ENCODE data around the gene SEZ6. TPM values are rescaled to one million over a fixed set of nuclear protein-coding genes. Genes with fewer than 3 reads are reported as not detected.

SEZ6 gene
- total RNA-seq, 1 donor from 2014 or later: 6.9 TPM

DNA sequence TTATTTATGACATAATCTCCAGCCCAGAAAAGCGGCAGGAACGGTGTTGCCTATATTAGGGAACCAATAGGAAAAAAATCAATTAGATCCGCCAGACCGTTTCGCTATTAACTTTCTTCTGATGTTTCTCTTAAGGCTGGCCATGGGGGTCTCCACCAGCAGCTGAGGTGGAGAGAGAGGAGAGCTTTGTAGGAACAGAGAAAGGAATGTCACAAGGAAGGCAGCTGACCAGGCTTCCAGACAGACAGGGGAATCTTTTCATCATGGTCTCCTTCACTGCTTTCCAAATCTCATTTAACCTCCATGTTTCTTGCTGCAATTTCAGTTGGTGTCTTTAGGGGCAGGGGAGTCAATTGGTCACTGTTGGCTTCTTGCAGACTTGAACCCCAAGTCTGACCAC, 8.9 kb upstream of the SEZ6 start:
- no peak for DNase-seq (ENCODE audit: extremely low spot score, unreplicated experiment)
- Mint-ChIP-seq H3K4me1 (ENCODE audit: unreplicated experiment) (peaks cover 16% of the 10 kb centered on the region), H3K27me3 (peaks cover 93% of the 10 kb centered on the region), H3K27ac (no peak overlapping the region), H3K9me3 (no peaks in the 10 kb centered on the region), H3K4me3 (no peak overlapping the region), H3K36me3 (no peaks in the 10 kb centered on the region)
- TF ChIP-seq, protein P1, sequence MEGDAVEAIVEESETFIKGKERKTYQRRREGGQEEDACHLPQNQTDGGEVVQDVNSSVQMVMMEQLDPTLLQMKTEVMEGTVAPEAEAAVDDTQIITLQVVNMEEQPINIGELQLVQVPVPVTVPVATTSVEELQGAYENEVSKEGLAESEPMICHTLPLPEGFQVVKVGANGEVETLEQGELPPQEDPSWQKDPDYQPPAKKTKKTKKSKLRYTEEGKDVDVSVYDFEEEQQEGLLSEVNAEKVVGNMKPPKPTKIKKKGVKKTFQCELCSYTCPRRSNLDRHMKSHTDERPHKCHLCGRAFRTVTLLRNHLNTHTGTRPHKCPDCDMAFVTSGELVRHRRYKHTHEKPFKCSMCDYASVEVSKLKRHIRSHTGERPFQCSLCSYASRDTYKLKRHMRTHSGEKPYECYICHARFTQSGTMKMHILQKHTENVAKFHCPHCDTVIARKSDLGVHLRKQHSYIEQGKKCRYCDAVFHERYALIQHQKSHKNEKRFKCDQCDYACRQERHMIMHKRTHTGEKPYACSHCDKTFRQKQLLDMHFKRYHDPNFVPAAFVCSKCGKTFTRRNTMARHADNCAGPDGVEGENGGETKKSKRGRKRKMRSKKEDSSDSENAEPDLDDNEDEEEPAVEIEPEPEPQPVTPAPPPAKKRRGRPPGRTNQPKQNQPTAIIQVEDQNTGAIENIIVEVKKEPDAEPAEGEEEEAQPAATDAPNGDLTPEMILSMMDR (conservative IDR thresholded peaks at IDR 0.05): no peak

DNA sequence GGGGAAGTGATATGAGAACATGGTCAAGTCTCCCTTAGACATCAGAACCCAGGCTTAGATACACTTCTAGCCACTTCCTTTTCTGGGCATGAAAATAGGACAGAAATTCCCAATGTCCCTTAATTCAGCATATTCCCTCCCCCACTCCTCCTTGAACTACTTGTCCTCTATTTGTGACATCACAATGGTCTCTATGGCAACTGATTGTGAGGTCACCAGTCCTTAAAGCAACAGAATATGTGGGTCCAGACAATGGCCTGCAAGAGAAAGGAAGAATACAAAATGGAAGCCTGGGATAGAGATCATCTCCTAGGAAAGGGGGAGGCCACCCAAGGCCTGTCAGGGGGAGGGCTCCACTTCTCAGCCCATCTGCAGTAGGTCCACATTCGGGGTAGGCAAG, 6.7 kb upstream of the SEZ6 start:
- H3K27me3 Mint-ChIP-seq: peaks cover 91% of the 10 kb centered on the region
- H3K36me3 Mint-ChIP-seq: no peaks in the 10 kb centered on the region
- H3K27ac Mint-ChIP-seq: no peak overlapping the region
- no peak for DNase-seq (ENCODE audit: extremely low spot score, unreplicated experiment)
- peaks cover 6% of the 10 kb centered on the region for H3K4me1 Mint-ChIP-seq (ENCODE audit: unreplicated experiment)
- TF ChIP-seq, protein P1 (conservative IDR thresholded peaks at IDR 0.05): no peak
- no peak overlapping the region for H3K4me3 Mint-ChIP-seq
- H3K9me3 Mint-ChIP-seq: no peaks in the 10 kb centered on the region

DNA sequence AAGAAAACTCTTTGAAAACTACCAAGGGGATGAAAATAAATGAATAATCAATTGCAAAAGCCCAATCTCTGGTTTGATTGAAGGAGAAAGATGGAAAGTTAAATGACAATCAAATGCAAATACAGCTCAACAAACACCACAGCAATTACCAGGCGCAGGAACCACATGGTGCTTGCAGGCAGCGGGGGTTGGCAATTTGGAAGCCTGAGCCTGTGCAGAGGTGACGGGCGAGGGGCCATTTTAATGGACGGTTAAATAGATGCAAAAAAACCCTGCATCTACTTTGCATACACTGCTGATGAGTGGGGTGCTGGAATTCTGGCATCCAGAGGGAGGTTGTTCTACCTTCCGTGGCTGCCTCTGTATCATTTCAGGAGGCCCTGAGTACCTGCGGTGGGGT, 4.8 kb upstream of the SEZ6 start:
- Mint-ChIP-seq H3K4me1 (ENCODE audit: unreplicated experiment) (peaks cover 6% of the 10 kb centered on the region), H3K4me3 (no peak overlapping the region), H3K36me3 (no peaks in the 10 kb centered on the region), H3K9me3 (no peaks in the 10 kb centered on the region), H3K27ac (no peak overlapping the region), H3K27me3 (peaks cover 87% of the 10 kb centered on the region)
- TF ChIP-seq, protein P1 (conservative IDR thresholded peaks at IDR 0.05): no peak
- DNase-seq (ENCODE audit: extremely low spot score, unreplicated experiment): no peak

DNA sequence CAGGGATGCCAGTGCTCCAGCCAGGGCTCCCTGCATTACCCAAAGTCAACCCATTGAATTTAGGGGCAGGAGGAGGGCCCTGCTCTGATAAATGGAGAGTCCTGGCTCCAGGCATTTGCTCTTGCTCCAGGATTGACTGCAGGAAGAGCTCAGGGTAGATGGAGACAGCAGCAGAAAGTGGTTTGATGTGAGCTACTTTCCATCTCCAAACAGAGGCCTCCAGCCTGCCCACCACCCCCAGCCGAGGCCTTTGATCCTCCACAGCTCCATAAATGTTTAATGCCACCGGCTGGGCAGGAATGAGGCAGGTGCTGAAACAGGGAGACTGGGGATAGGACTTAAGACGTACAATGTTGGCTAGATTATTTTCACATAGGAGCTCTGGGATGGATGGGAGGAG, 4.3 kb upstream of the SEZ6 start:
- peaks cover 86% of the 10 kb centered on the region for H3K27me3 Mint-ChIP-seq
- H3K4me1 Mint-ChIP-seq (ENCODE audit: unreplicated experiment): peaks cover 6% of the 10 kb centered on the region
- DNase-seq (ENCODE audit: extremely low spot score, unreplicated experiment): no peak
- TF ChIP-seq, protein P1 (conservative IDR thresholded peaks at IDR 0.05): no peak
- H3K36me3 Mint-ChIP-seq: no peaks in the 10 kb centered on the region
- no peak overlapping the region for H3K4me3 Mint-ChIP-seq
- H3K9me3 Mint-ChIP-seq: no peaks in the 10 kb centered on the region
- no peak overlapping the region for H3K27ac Mint-ChIP-seq

DNA sequence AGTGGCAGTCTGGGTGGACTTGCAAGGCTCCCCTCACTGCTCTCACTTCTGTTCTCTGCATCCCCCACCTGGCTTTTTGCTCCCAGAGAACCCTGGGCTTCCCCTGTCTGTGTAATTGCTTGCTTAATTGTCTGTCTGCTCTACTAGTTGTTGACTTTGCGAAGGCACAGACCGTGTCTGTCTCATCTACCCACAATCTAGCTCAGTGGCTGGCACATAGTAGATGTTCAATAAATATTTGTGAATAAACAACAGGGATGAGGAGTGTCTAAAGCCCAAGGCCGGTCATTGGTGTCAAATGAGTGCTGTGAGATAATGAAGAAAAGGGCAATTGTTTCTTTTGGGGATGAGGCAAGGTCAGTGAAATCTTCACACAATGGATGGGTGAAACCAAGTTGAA, 2.8 kb upstream of the SEZ6 start:
- TF ChIP-seq, protein P1 (conservative IDR thresholded peaks at IDR 0.05): no peak
- Mint-ChIP-seq H3K27ac (no peak overlapping the region), H3K27me3 (peaks cover 86% of the 10 kb centered on the region), H3K4me1 (ENCODE audit: unreplicated experiment) (peaks cover 6% of the 10 kb centered on the region), H3K9me3 (no peaks in the 10 kb centered on the region), H3K4me3 (no peak overlapping the region), H3K36me3 (no peaks in the 10 kb centered on the region)
- DNase-seq (ENCODE audit: extremely low spot score, unreplicated experiment): no peak

DNA sequence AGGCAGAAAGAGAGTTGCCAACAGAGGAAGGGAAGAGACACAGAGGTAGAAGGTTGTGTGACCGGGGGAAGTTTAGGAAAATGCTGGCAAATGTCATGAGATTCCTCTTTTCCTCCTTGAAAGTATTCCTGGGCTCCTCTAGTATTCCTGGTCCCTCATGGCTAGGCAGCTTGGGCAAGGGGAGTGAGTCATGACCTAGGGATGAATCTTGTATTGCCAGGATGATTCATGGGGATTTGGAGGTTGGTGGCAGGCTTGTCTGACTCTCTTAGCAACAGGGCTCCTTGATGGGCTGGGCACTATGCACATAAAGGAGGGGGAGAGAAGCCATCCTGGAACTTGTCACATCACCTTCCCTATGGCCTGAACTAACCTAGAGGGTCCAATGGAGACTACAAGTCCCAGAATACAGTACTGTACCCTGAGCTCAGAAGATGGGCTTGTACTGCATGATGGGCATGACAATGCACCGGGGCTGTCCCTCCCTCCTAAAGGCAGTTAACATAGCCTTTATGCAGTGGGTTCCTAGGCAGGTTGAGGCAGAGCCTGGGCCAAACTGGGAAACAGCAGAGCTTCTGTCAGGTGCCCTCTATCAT, 2.1 kb upstream of the SEZ6 start:
- Mint-ChIP-seq H3K27me3 (peaks cover 90% of the 10 kb centered on the region), H3K9me3 (no peaks in the 10 kb centered on the region), H3K36me3 (no peaks in the 10 kb centered on the region), H3K4me1 (ENCODE audit: unreplicated experiment) (peaks cover 6% of the 10 kb centered on the region), H3K27ac (no peak overlapping the region), H3K4me3 (no peak overlapping the region)
- TF ChIP-seq, protein P1 (conservative IDR thresholded peaks at IDR 0.05): no peak
- DNase-seq (ENCODE audit: extremely low spot score, unreplicated experiment): no peak
